GM10847 (cell line): Measurements from ENCODE around the gene BLOC1S3.

Experiments used
- POLR2A ChIP-seq: IDR thresholded peaks from 2 replicates; pipeline ENCODE4 v1.6.1; 2011; ENCODE audit not compliant: insufficient read length; ENCODE audit errors: extremely low read depth

BLOC1S3 gene

GRCh38 chr19:45217957-45218334 lies 39.4 kb downstream of the BLOC1S3 start:
- no peak for TF ChIP-seq POLR2A

DNA sequence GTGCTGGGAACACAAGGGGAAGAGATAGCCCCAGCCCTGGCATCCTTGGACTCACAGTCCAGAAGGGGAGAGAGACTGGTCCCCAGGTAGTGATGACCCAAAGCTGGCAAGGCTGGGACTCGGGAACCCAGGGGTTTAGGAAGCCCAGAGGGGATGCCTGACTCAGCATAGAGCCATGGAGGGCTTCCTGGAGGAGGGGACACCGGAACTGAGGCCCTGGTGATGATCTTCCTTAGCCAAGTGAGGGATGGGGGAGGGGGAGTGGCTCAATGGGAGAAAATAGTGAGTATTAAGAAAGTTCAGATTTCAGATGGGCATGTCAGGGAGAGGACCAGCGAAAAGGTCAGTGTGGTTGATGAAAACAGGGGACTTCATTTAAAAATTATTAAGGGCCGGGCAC lies 39.8 kb downstream of the BLOC1S3 start:
- no peak for TF ChIP-seq POLR2A

DNA sequence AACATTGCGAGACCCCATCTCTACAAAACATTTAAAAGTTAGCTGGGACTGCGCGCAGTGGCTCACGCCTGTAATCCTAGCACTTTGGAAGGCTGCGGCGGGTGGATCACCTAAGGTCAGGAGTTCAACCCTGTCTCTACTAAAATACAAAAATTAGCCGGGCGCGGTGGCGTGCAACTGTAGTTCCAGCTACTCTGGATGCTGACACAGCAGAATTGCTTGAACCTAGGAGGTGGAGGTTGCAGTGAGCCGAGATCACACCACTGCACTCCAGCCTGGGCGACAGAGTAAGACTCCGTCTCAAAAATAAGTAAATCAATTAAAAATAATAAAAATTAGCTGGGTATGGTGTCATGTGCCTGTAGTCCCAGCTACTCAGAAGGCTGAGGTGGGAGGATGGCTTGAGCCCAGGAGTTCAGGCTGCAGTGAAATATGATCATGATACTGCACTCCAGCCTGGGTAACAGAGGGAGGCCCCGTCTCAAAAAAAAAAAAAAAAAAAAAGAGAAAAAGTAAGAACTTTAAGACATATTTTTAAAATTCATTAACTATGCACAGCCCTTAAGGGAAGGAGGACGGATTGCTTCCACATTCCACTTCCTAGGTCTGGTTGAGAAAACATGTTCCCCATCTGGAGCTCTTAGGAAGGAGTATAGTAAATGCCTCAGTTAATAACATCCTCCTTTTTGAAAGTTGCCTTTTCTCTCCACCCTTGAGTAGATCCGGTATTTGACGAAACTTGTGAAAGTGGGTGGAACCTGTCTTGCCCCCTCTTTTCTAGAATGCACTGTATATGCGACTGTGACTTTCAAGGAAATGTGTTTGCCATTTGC lies 40.5 kb downstream of the BLOC1S3 start:
- no peak for TF ChIP-seq POLR2A

DNA sequence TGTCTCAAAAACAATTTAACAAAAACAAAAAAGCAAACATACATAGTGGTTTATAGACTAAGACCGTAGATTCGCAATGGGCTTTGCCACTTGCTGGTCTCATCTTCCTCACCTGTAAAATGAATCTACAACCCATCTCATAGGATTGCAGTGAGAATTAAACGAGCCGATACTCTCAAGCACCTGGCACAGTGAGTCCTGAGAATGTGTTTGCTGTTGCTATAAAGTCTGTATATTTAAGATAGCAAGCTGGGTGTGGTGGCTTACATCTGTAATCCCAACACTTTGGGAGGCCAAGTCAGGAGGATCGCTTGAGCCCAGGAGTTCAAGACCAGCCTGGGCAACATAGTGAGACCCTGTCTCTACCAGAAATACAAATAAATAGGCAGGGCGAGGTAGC lies 44.1 kb downstream of the BLOC1S3 start:
- no peak for TF ChIP-seq POLR2A

DNA sequence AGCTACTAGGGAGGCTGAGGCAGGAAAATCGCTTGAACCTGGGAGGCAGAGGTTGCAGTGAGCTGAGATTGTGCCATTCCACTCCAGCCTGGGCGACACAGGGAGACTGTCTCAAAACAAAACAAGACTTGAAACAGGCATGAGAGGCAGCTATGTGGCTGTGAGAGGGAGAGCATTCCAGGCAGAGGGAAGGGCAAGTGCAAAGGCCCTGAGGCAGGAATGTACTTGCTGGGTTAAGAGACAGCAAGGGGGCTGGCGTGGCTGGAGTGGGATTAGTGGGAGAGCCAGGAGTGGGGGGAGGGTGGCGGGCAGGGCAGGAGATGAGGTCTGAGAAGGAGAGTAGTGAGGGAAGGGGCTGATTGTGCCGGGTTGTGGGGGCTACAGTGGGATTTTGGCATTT lies 45.3 kb downstream of the BLOC1S3 start:
- TF ChIP-seq POLR2A = no peak

- TF ChIP-seq POLR2A = no peak
Observed at GRCh38 chr19:45224645-45225044, 46.1 kb downstream of the BLOC1S3 start.
